ENCODE measurements around the gene HEATR5B. TPM values are rescaled to one million over a fixed set of nuclear protein-coding genes. Genes with fewer than 3 reads are reported as not detected.

The HEATR5B gene
- total and polyA plus RNA-seq, 8 donors, result 8.7 to 15.5 (median 13.3) TPM

DNA sequence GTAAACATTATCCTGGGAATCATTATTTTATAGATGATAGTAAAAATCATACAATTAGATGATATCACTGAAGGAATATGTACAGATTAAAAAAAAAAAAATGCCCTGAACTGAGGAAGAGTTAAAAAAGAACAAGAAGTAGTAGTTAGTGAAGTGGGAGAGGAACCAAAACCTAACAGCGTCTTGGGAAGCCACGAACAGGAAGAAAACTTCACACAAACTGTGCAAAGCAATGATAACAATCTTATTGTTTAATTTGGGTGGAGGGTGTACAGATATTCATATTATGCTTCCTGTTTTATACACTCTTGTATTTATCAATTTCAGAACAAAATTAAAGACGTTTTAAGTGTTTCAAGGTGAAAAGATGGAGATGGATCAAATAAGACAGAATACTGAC lies 3.5 kb downstream of the HEATR5B start:
- FAIRE-seq (no peak), ATAC-seq (no peak), DNase-seq (no peak)
- H3K4me1 ChIP-seq, result peaks cover 10 to 16% (median 12%) of the 10 kb centered on the region in 3 donors
- H3K9me3 ChIP-seq, result no peaks in the 10 kb centered on the region
- 60% methylated on average over 3 of the region's 3 CpGs for WGBS, 2 donors
- no peak for TF ChIP-seq CTCF (IDR thresholded peaks at IDR 0.05)
- H3K4me3 ChIP-seq, result no peak overlapping the region
- intact Hi-C loops (cut with DNase I), result no loop called here
- H3K27ac ChIP-seq, result no peak overlapping the region
- no peaks in the 10 kb centered on the region for H3K36me3 ChIP-seq
- H3K27me3 ChIP-seq, result no peaks in the 10 kb centered on the region

DNA sequence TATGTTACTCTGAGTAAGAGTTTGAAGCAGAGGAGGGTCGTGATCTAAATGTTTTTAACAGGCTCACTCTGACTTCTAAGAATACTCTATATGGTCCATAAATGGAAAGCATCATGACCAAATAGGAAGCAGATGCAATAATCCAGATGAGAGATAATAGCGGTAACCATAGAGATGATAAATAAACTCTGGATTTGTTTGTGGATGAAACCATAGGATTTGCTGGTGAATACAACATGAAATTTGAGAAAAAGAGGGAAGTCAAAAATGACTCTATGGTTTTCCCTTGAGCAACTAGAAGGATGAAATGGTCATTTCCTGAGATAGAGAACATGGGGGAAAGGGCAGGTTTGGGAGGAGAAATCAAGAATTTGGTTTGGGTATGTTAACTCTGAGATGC lies 3.9 kb downstream of the HEATR5B start:
- DNase-seq (no peak), ATAC-seq (no peak), FAIRE-seq (no peak)
- Histone ChIP-seq H3K27ac (no peak overlapping the region), H3K27me3 (no peaks in the 10 kb centered on the region), H3K4me1 (peaks cover 8 to 14% (median 10%) of the 10 kb centered on the region in 3 donors), H3K36me3 (peaks cover 0 to 4% (median 3%) of the 10 kb centered on the region in 3 donors), H3K4me3 (no peak overlapping the region), H3K9me3 (no peaks in the 10 kb centered on the region)
- WGBS, 2 donors, result 90 to 94% methylated on average over 2 of the region's 2 CpGs
- no peak for TF ChIP-seq CTCF (IDR thresholded peaks at IDR 0.05)
- intact Hi-C loops (cut with DNase I), result no loop called here

DNA sequence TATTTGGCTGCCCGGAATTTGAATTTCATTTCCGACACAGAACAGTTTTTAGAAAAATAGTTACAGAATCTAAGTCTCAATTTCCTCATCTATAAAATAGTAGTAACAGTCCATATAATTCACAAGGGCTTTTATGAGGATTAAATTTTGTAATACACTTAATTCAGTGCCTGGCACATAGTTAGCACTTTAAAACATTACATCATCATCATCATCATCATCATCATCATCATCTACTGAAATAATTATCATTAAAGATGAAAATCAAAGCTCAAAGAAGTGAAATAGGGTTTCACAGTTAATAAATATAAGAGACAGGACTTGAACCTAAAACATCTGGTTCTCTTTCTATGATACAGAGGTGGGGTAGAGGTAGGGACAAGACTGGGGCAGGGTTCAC lies 13.2 kb downstream of the HEATR5B start:
- no peak for ATAC-seq
- Histone ChIP-seq H3K36me3 (peaks cover 0 to 66% (median 7%) of the 10 kb centered on the region in 3 donors), H3K27me3 (no peaks in the 10 kb centered on the region), H3K9me3 (no peaks in the 10 kb centered on the region), H3K4me1 (no peaks in the 10 kb centered on the region), H3K27ac (no peak overlapping the region), H3K4me3 (no peak overlapping the region)
- no peak for TF ChIP-seq CTCF (IDR thresholded peaks at IDR 0.05)
- no peak for DNase-seq
- intact Hi-C loops (cut with DNase I), result no loop called here
- 96% methylated on average over 2 of the region's 2 CpGs for WGBS, 2 donors
- no peak for FAIRE-seq

- peaks cover 0 to 67% (median 0%) of the 10 kb centered on the region in 3 donors for H3K36me3 ChIP-seq
Observed at GRCh38 chr2:37068686-37069085, 15.5 kb downstream of the HEATR5B start.

More at GRCh38 chr2:37068686-37069085, 15.5 kb downstream of the HEATR5B start:
- FAIRE-seq (no peak), ATAC-seq (no peak), DNase-seq (no peak)
- no peak overlapping the region for H3K4me3 ChIP-seq
- intact Hi-C loops (cut with DNase I), result no loop called here
- H3K9me3 ChIP-seq, result no peaks in the 10 kb centered on the region
- 85 to 88% methylated on average over 6 of the region's 6 CpGs for WGBS, 2 donors
- TF ChIP-seq CTCF (IDR thresholded peaks at IDR 0.05), result no peak
- no peaks in the 10 kb centered on the region for H3K27me3 ChIP-seq
- H3K27ac ChIP-seq, result no peak overlapping the region
- no peaks in the 10 kb centered on the region for H3K4me1 ChIP-seq
